ENCODE data around the gene USHBP1. TPM values are rescaled to one million over a fixed set of nuclear protein-coding genes. Genes with fewer than 3 reads are reported as not detected.

Gene USHBP1
- total and polyA plus RNA-seq, 2 of the 13 experiments (the other 11 are each of a cell fraction or from before 2014, with no cell fraction given), result 0.15 to 1.5 TPM

DNA sequence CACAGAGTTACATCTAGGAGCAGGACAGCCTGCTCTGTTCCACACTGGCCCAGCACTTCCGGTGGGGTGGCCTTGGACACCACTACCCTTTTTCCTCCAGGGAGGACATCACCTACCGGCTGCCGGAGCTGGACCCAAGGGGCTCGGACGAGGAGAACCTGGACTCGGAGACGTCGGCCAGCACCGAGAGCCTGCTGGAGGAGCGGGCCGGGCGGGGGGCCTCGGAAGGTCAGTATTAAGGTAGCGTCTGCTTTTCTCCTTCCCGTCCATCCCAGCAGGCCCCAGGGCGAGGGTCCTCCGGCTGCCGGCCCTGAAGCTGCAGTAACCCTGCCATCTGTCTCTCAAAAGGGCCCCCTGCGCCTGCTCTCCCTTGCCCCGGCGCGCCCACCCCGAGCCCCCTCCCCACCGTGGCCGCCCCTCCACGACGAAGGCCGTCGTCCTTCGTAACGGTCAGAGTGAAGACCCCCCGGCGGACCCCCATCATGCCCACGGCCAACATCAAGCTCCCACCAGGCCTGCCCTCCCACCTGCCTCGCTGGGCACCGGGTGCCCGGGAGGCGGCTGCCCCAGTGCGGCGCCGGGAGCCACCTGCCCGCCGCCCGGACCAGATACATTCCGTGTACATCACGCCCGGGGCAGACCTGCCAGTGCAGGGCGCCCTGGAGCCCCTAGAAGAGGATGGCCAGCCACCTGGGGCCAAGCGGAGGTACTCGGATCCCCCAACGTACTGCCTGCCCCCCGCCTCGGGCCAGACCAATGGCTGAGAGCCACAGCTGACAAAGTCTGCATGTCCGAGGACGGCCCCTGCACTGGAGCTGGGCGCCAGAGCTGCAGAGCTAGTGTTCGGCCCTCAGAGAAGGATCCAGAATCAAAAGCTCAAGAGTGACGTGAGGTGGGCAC lies 52.7 kb downstream of the USHBP1 start:
- no peak for ATAC-seq
- DNase-seq (ENCODE audit: low spot score), result no peak
- H3K27ac ChIP-seq (ENCODE audit: extremely low read length, insufficient read depth, low read length), result no peak overlapping the region
- H3K4me2 ChIP-seq (ENCODE audit: low read depth, low read length), result no peak overlapping the region
- intact Hi-C loops (cut with micrococcal nuclease; ENCODE audit: unreplicated experiment), result no loop called here
- ChIA-PET CTCF (ENCODE audit: low intra/inter-chr PET ratio, low total read pairs) (no interaction called here), POLR2A (no interaction called here)
- peaks cover 2 to 6% of the 10 kb centered on the region in 2 experiments; a peak in 3 of 5 replicates for H3K36me3 ChIP-seq (replicated peaks in 1 of 2; ENCODE audit: control insufficient read depth in 1 of 2, insufficient read depth in 2 of 2, low read length in 2 of 2)
- H3K79me2 ChIP-seq (ENCODE audit: insufficient read depth, low read length), result no peaks in the 10 kb centered on the region
- WGBS (ENCODE audit: low lambda C conversion rate), result 98% methylated on average over 46 of the region's 58 CpGs
- H3K9ac ChIP-seq (ENCODE audit: insufficient read depth, low read depth, low read length), result no peak overlapping the region
- no peak for FAIRE-seq
- peaks cover 28% of the 10 kb centered on the region for H3K4me1 ChIP-seq (ENCODE audit: insufficient read depth, low read length)
- H3K9me3 ChIP-seq (ENCODE audit: low read length), result no peaks in the 10 kb centered on the region
- in situ Hi-C loops (cut with HindIII; ENCODE audit: extremely low pct_ligation_motif_present, low pct_unique_long_range_greater_than_20kb), result no loop called here
- BruUV-seq (replicated peaks), result no TSS peak
- H4K20me1 ChIP-seq (ENCODE audit: insufficient read depth, low read length), result no peaks in the 10 kb centered on the region
- no peak overlapping the region for H3K4me3 ChIP-seq (replicated peaks in 1 of 3; ENCODE audit: insufficient read depth in 1 of 3, low read depth in 2 of 3, low read length in 3 of 3)
- no peak overlapping the region for H2AFZ ChIP-seq (ENCODE audit: low read length)
- TF ChIP-seq CHCHD3 (CRISPR knock-in tag; IDR thresholded peaks at IDR 0.05) (no peak), KAT2B (IDR thresholded peaks at IDR 0.05; ENCODE audit: borderline replicate concordance, low read depth, low read length) (no peak), PAF1 (CRISPR knock-in tag; IDR thresholded peaks at IDR 0.05) (no peak)
- TF ChIP-seq, protein P1, sequence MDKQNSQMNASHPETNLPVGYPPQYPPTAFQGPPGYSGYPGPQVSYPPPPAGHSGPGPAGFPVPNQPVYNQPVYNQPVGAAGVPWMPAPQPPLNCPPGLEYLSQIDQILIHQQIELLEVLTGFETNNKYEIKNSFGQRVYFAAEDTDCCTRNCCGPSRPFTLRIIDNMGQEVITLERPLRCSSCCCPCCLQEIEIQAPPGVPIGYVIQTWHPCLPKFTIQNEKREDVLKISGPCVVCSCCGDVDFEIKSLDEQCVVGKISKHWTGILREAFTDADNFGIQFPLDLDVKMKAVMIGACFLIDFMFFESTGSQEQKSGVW (CRISPR knock-in tag; IDR thresholded peaks at IDR 0.05; ENCODE audit: borderline replicate concordance), result no peak
- TF ChIP-seq, protein P2, sequence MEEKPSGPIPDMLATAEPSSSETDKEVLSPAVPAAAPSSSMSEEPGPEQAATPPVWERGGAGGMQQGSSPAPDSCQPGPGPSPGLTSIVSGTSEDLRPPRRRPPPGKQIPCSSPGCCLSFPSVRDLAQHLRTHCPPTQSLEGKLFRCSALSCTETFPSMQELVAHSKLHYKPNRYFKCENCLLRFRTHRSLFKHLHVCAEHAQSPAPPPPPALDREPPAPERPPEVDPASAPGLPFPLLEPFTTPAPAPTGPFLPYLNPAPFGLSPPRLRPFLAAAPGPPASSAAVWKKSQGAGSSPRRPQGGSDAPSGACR (CRISPR knock-in tag; IDR thresholded peaks at IDR 0.05), result no peak
- no peaks in the 10 kb centered on the region; a peak in 1 of 5 replicates for H3K27me3 ChIP-seq (ENCODE audit: control insufficient read depth in 1 of 2, insufficient read depth in 2 of 2, low read length in 2 of 2)

DNA sequence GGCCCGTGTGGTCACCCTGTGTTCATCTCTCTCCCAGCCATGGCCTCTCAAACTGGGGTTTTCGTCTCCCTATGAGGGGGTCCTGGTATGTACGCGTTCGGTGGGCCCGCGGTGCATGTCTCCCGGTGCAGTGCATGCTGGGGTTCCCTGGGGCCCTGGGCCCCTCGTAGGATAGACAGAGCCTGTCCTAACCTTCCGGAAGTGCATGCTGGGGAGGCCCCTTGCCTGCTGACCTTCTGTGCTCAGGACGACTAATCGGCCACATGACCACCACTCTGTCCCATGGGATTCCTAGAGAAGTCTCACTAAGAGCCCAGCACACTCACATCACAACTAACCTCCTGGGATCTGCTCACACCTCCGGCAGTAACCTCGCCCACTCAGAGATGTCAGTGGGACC lies 54.2 kb downstream of the USHBP1 start:
- H3K4me3 ChIP-seq (replicated peaks in 1 of 3; ENCODE audit: insufficient read depth in 1 of 3, low read depth in 2 of 3, low read length in 3 of 3), result no peak overlapping the region
- intact Hi-C loops (cut with micrococcal nuclease; ENCODE audit: unreplicated experiment), result no loop called here
- H3K27me3 ChIP-seq (ENCODE audit: control insufficient read depth in 1 of 2, insufficient read depth in 2 of 2, low read length in 2 of 2), result no peaks in the 10 kb centered on the region; a peak in 1 of 5 replicates
- CTCF ChIA-PET (ENCODE audit: low intra/inter-chr PET ratio, low total read pairs), result no interaction called here
- DNase-seq (ENCODE audit: low spot score), result no peak
- no peak overlapping the region for H3K4me2 ChIP-seq (ENCODE audit: low read depth, low read length)
- TF ChIP-seq, protein P3, sequence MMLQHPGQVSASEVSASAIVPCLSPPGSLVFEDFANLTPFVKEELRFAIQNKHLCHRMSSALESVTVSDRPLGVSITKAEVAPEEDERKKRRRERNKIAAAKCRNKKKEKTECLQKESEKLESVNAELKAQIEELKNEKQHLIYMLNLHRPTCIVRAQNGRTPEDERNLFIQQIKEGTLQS (CRISPR knock-in tag; IDR thresholded peaks at IDR 0.05), result no peak
- TF ChIP-seq AGO1 (IDR thresholded peaks at IDR 0.05; ENCODE audit: low read depth, low read length, poor library complexity, severe bottlenecking), result no peak
- TF ChIP-seq, protein P4, sequence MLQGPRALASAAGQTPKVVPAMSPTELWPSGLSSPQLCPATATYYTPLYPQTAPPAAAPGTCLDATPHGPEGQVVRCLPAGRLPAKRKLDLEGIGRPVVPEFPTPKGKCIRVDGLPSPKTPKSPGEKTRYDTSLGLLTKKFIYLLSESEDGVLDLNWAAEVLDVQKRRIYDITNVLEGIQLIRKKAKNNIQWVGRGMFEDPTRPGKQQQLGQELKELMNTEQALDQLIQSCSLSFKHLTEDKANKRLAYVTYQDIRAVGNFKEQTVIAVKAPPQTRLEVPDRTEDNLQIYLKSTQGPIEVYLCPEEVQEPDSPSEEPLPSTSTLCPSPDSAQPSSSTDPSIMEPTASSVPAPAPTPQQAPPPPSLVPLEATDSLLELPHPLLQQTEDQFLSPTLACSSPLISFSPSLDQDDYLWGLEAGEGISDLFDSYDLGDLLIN (CRISPR knock-in tag; IDR thresholded peaks at IDR 0.05; ENCODE audit: borderline replicate concordance), result no peak
- in situ Hi-C loops (cut with HindIII; ENCODE audit: extremely low pct_ligation_motif_present, low pct_unique_long_range_greater_than_20kb), result no loop called here
- no peak overlapping the region for H3K9ac ChIP-seq (ENCODE audit: insufficient read depth, low read depth, low read length)
- peaks cover 17% of the 10 kb centered on the region for H3K4me1 ChIP-seq (ENCODE audit: insufficient read depth, low read length)
- H3K9me3 ChIP-seq (ENCODE audit: low read length), result no peaks in the 10 kb centered on the region
- H2AFZ ChIP-seq (ENCODE audit: low read length), result no peak overlapping the region
- 97% methylated on average over 3 of the region's 14 CpGs for WGBS (ENCODE audit: low lambda C conversion rate)
- H3K36me3 ChIP-seq (replicated peaks in 1 of 2; ENCODE audit: control insufficient read depth in 1 of 2, insufficient read depth in 2 of 2, low read length in 2 of 2), result peaks cover 2 to 9% of the 10 kb centered on the region in 2 experiments; a peak in 3 of 5 replicates
- no peak for ATAC-seq
- H3K27ac ChIP-seq (ENCODE audit: extremely low read length, insufficient read depth, low read length), result no peak overlapping the region
- BruUV-seq (replicated peaks), result no TSS peak
- no peaks in the 10 kb centered on the region for H4K20me1 ChIP-seq (ENCODE audit: insufficient read depth, low read length)
- POLR2A ChIA-PET, result no interaction called here
- FAIRE-seq, result no peak
- no peaks in the 10 kb centered on the region for H3K79me2 ChIP-seq (ENCODE audit: insufficient read depth, low read length)

Data from HepG2 (cell line).